HFFc6 (cell line): ENCODE measurements around the gene PRKRIP1. TPM values are rescaled to one million over a fixed set of nuclear protein-coding genes. Genes with fewer than 3 reads are reported as not detected.

Source experiments
- DNase-seq: peaks from one replicate; pipeline ENCODE4 v3.0.0-alpha.2; 2018
- H3K27ac Mint-ChIP-seq: 2 replicates; pipeline ENCODE4 v1.8.0; 2020; ENCODE audit warnings: mild to moderate bottlenecking, mixed read lengths
- H3K27me3 Mint-ChIP-seq: 2 replicates; pipeline ENCODE4 v1.8.0; 2021; ENCODE audit warnings: mild to moderate bottlenecking, moderate library complexity, mixed read lengths; ENCODE audit not compliant: insufficient read depth
- H3K36me3 Mint-ChIP-seq: 2 replicates; pipeline ENCODE4 v1.8.0; 2021; ENCODE audit warnings: low read depth, mixed read lengths
- H3K4me1 Mint-ChIP-seq: 2 replicates; pipeline ENCODE4 v1.8.0; 2020; ENCODE audit warnings: low read depth, mixed read lengths
- H3K4me3 Mint-ChIP-seq: 2 replicates; pipeline ENCODE4 v1.8.0; 2020; ENCODE audit warnings: mild to moderate bottlenecking, moderate library complexity, mixed read lengths
- H3K9me3 Mint-ChIP-seq: 2 replicates; pipeline ENCODE4 v1.8.0; 2020; ENCODE audit warnings: mild to moderate bottlenecking, mixed read lengths
- CTCF ChIP-seq: fragments of 200-600 bp; sonication (generic); IDR thresholded peaks from 2 replicates; pipeline ENCODE4 v1.5.0; 2021; ENCODE audit warnings: antibody characterized with exemption, mild to moderate bottlenecking
- total RNA-seq, 6 experiments: library from RNA; stranded (reverse); fragmentation: NEBNext Ultra II Directional; extraction: Animal tissue kit (Norgen Biotek cat#: 25700); gene quantifications; 2 replicates in 1 of 6; 3 replicates in 5 of 6; pipeline ENCODE4 v1.2.3, GENCODE V29; 2021

Gene PRKRIP1
- total RNA-seq, 6 experiments from 2014 or later, result 18.8 to 24.7 (median 20.4) TPM

GRCh38 chr7:102410123-102410522, 14.0 kb downstream of the PRKRIP1 start:
- no peak for TF ChIP-seq CTCF
- H3K9me3 Mint-ChIP-seq, result no peaks in the 10 kb centered on the region
- no peak overlapping the region for H3K27ac Mint-ChIP-seq
- H3K36me3 Mint-ChIP-seq, result peaks cover 36% of the 10 kb centered on the region
- no peaks in the 10 kb centered on the region for H3K27me3 Mint-ChIP-seq
- no peaks in the 10 kb centered on the region for H3K4me1 Mint-ChIP-seq
- DNase-seq, result no peak
- no peak overlapping the region for H3K4me3 Mint-ChIP-seq

GRCh38 chr7:102410918-102411317, 14.8 kb downstream of the PRKRIP1 start:
- TF ChIP-seq CTCF, result no peak
- Mint-ChIP-seq H3K9me3 (no peaks in the 10 kb centered on the region), H3K4me3 (no peak overlapping the region), H3K27me3 (no peaks in the 10 kb centered on the region), H3K27ac (no peak overlapping the region), H3K36me3 (peaks cover 32% of the 10 kb centered on the region), H3K4me1 (no peaks in the 10 kb centered on the region)
- DNase-seq, result no peak

GRCh38 chr7:102412548-102412947, 16.4 kb downstream of the PRKRIP1 start:
- Mint-ChIP-seq H3K4me1 (no peaks in the 10 kb centered on the region), H3K27me3 (peaks cover 2% of the 10 kb centered on the region; the same call in 1 of the 2 replicates), H3K36me3 (peaks cover 32% of the 10 kb centered on the region), H3K27ac (no peak overlapping the region), H3K9me3 (no peaks in the 10 kb centered on the region), H3K4me3 (no peak overlapping the region)
- peak; percentile 76 for TF ChIP-seq CTCF
- DNase-seq, result peak; percentile 12

GRCh38 chr7:102413091-102413490, 16.9 kb downstream of the PRKRIP1 start:
- Mint-ChIP-seq H3K4me1 (no peaks in the 10 kb centered on the region), H3K4me3 (no peak overlapping the region), H3K36me3 (peaks cover 26% of the 10 kb centered on the region), H3K9me3 (no peaks in the 10 kb centered on the region), H3K27ac (no peak overlapping the region), H3K27me3 (peaks cover 2% of the 10 kb centered on the region; the same call in 1 of the 2 replicates)
- TF ChIP-seq CTCF, result no peak
- DNase-seq, result no peak

- H3K4me1 Mint-ChIP-seq, result no peaks in the 10 kb centered on the region
- peaks cover 24% of the 10 kb centered on the region for H3K36me3 Mint-ChIP-seq
Measured at GRCh38 chr7:102413611-102414010, 17.4 kb downstream of the PRKRIP1 start.

More at GRCh38 chr7:102413611-102414010, 17.4 kb downstream of the PRKRIP1 start:
- no peak for TF ChIP-seq CTCF
- no peak for DNase-seq
- Mint-ChIP-seq H3K9me3 (no peaks in the 10 kb centered on the region), H3K27me3 (peaks cover 2% of the 10 kb centered on the region; the same call in 1 of the 2 replicates), H3K4me3 (no peak overlapping the region), H3K27ac (no peak overlapping the region)
